Medulla oblongata (tissue), 1 donor: ENCODE measurements around the gene KRTAP5-9.
"Not testable (repeated sequence)": the region's sequence is repeated elsewhere in the genome, so short reads cannot be mapped to it uniquely, and the experiment has no call there.

Experiments used
- DNase-seq: peaks from one replicate; pipeline ENCODE4 v3.0.0-alpha.2; 2015; ENCODE audit errors: extremely low spot score

Gene KRTAP5-9

GRCh38 chr11:71548120-71548519, at the start of gene KRTAP5-9:
Gene KRTAP5-9, plus strand, starts transcription at chr11:71548420. Its CDS starts 238 bp downstream, at chr11:71548658.
- no peak for DNase-seq

GRCh38 chr11:71499125-71499524, 49.1 kb upstream of the KRTAP5-9 start:
- DNase-seq: no peak

- DNase-seq: no peak
These were observed 48.7 kb upstream of the KRTAP5-9 start for GRCh38 chr11:71499546-71499945.

GRCh38 chr11:71500601-71501021, 47.6 kb upstream of the KRTAP5-9 start:
- peak; percentile 39 for DNase-seq

- no peak for DNase-seq
These were observed 46.9 kb upstream of the KRTAP5-9 start for GRCh38 chr11:71501071-71501985.

GRCh38 chr11:71502026-71502425, 46.2 kb upstream of the KRTAP5-9 start:
- no peak for DNase-seq

GRCh38 chr11:71502871-71503435, 45.3 kb upstream of the KRTAP5-9 start:
- no peak for DNase-seq

- no peak for DNase-seq
These were observed 43.7 kb upstream of the KRTAP5-9 start for GRCh38 chr11:71504531-71504930.

GRCh38 chr11:71505001-71505400, 43.2 kb upstream of the KRTAP5-9 start:
- peak; percentile 3 for DNase-seq

GRCh38 chr11:71505781-71506180, 42.4 kb upstream of the KRTAP5-9 start:
- no peak for DNase-seq

- DNase-seq: no peak
These were observed 41.1 kb upstream of the KRTAP5-9 start for GRCh38 chr11:71507102-71507501.

GRCh38 chr11:71518506-71519471, 29.4 kb upstream of the KRTAP5-9 start:
- no peak for DNase-seq

GRCh38 chr11:71519546-71519945, 28.7 kb upstream of the KRTAP5-9 start:
- DNase-seq: no peak

- no peak for DNase-seq
These were observed 22.9 kb upstream of the KRTAP5-9 start for GRCh38 chr11:71525188-71525937.

- DNase-seq: no peak
These were observed 22.2 kb upstream of the KRTAP5-9 start for GRCh38 chr11:71525938-71526495.

GRCh38 chr11:71526796-71527575, 21.2 kb upstream of the KRTAP5-9 start, which contains the start of gene KRTAP5-7:
Gene KRTAP5-7, plus strand, starts transcription at chr11:71527267. Its CDS starts 34 bp downstream, at chr11:71527301.
- not testable (repeated sequence) for DNase-seq

- DNase-seq: no peak
These were observed 20.5 kb upstream of the KRTAP5-9 start for GRCh38 chr11:71527576-71528210.

- DNase-seq: no peak
These were observed 17.6 kb upstream of the KRTAP5-9 start for GRCh38 chr11:71530602-71531001.

GRCh38 chr11:71532036-71532610, 16.1 kb upstream of the KRTAP5-9 start:
- no peak for DNase-seq
